Neural progenitor cell (in vitro differentiated cells): ENCODE results near the gene EGR4.

ENCODE experiments used
- EZH2phosphoT487 ChIP-seq: fragments of 200-600 bp; sonication (generic); IDR thresholded peaks from 2 replicates; pipeline ENCODE4 v1.6.1; 2017; ENCODE audit warnings: antibody characterized with exemption
- TF ChIP-seq, protein P1 (sequence below): fragments of 200-600 bp; sonication (generic); IDR thresholded peaks from 2 replicates; pipeline ENCODE4 v1.5.1; 2017; ENCODE audit warnings: antibody characterized with exemption, mild to moderate bottlenecking

DNA sequence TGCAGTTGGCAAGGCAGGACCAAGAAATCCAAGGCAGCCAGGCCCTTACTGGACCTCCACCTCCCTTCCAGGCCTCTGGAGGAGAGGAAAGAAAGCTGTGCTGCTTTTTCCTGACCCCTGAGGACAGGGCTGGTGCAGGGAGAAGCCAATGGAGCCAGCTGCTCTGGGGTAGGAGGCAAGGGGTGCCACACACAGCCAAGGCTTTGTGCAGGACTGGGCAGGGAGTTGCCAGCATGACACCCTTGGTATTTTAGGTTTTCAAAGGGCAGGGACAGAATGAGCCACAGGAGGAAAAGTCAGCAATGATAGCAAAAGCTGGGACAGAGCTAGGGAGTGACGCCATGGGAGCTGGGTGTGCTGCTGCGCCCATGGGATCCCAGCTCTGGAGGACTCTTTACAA lies 36.3 kb downstream of the EGR4 start:
- TF ChIP-seq, protein P1, sequence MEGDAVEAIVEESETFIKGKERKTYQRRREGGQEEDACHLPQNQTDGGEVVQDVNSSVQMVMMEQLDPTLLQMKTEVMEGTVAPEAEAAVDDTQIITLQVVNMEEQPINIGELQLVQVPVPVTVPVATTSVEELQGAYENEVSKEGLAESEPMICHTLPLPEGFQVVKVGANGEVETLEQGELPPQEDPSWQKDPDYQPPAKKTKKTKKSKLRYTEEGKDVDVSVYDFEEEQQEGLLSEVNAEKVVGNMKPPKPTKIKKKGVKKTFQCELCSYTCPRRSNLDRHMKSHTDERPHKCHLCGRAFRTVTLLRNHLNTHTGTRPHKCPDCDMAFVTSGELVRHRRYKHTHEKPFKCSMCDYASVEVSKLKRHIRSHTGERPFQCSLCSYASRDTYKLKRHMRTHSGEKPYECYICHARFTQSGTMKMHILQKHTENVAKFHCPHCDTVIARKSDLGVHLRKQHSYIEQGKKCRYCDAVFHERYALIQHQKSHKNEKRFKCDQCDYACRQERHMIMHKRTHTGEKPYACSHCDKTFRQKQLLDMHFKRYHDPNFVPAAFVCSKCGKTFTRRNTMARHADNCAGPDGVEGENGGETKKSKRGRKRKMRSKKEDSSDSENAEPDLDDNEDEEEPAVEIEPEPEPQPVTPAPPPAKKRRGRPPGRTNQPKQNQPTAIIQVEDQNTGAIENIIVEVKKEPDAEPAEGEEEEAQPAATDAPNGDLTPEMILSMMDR, result no peak
- no peak for TF ChIP-seq EZH2phosphoT487
